B cell (primary cell): ENCODE data around the gene OR52M1. TPM values are rescaled to one million over a fixed set of nuclear protein-coding genes. Genes with fewer than 3 reads are reported as not detected.
"Not testable (repeated sequence)": the region's sequence is repeated elsewhere in the genome, so short reads cannot be mapped to it uniquely, and the experiment has no call there.

Source experiments
- ATAC-seq: fragments of 200-7000 bp; cut with Tn5 transposase; one replicate; pipeline ENCODE4 v1.10.0; 2021; ENCODE audit warnings: low read depth, mild to moderate bottlenecking, moderate number of reproducible peaks, moderate library complexity
- CTCF ChIA-PET: fragments of 350-600 bp; sonication (Branson Sonifier 250); formaldehyde crosslinking; loops from one replicate; lab custom pipeline; 2021; ENCODE audit warnings: antibody characterized with exemption, inconsistent platforms; lab: Charles Lee
- POLR2A ChIA-PET: fragments of 350-600 bp; sonication (Branson Sonifier 250); formaldehyde crosslinking; loops from one replicate; lab custom pipeline; 2021; ENCODE audit warnings: antibody characterized with exemption; lab: Charles Lee
- DNase-seq: peaks from one replicate; pipeline ENCODE4 v3.0.0; 2013
- H2AFZ ChIP-seq: 2 replicates; pipeline ENCODE4 v1.6.1; 2012; ENCODE audit warnings: mild to moderate bottlenecking, low read depth, low read length; ENCODE audit not compliant: insufficient read depth, poor library complexity, severe bottlenecking
- H3K27ac ChIP-seq, 2 donors: 1 replicate in 1 of 2; 2 replicates in 1 of 2; pipeline ENCODE4 v1.5.1; 2012 to 2013; ENCODE audit warnings: low read length in 2 of 2, mild to moderate bottlenecking in 2 of 2, moderate library complexity in 1 of 2
- H3K27me3 ChIP-seq, 4 experiments: fragments of 200-600 bp in 1 of 4; sonication (generic) in 1 of 4; replicated peaks in 1 of 4; 1 replicate in 2 of 4; 2 replicates in 2 of 4; pipeline versions ENCODE4 v1.6.1 to v1.7.0; 2013 to 2016; ENCODE audit warnings: low read length in 3 of 4, mild to moderate bottlenecking in 2 of 4, mixed read lengths in 1 of 4, moderate library complexity in 1 of 4; ENCODE audit not compliant: insufficient read depth in 4 of 4, control insufficient read depth in 3 of 4; ENCODE audit errors: control extremely low read depth in 1 of 4
- H3K36me3 ChIP-seq, 2 experiments: replicated peaks in 1 of 2; 1 replicate in 1 of 2; 2 replicates in 1 of 2; pipeline versions ENCODE4 v1.6.1 to v1.7.1; 2013; ENCODE audit warnings: low read length in 1 of 2; ENCODE audit not compliant: insufficient read depth in 2 of 2, control insufficient read depth in 1 of 2; ENCODE audit errors: control extremely low read depth in 1 of 2, extremely low read depth in 1 of 2
- H3K4me1 ChIP-seq, 2 donors: fragments of 200-600 bp in 1 of 2; sonication (generic) in 1 of 2; 1 replicate in 1 of 2; 2 replicates in 1 of 2; pipeline versions ENCODE4 v1.5.1 to v1.6.1; 2013 to 2017; ENCODE audit warnings: low read length in 2 of 2; ENCODE audit not compliant: control insufficient read depth in 2 of 2, insufficient read depth in 2 of 2
- H3K4me2 ChIP-seq: replicated peaks from 2 replicates; pipeline ENCODE3; 2012; ENCODE audit warnings: mild to moderate bottlenecking, low read depth, low read length; ENCODE audit not compliant: poor library complexity, severe bottlenecking
- H3K4me3 ChIP-seq, 5 experiments: fragments of 200-600 bp in 1 of 5; sonication (generic) in 1 of 5; 1 replicate in 3 of 5; 2 replicates in 2 of 5; pipeline versions ENCODE4 v1.5.1 to v1.7.0; 2011 to 2016; ENCODE audit warnings: low read length in 4 of 5, mild to moderate bottlenecking in 4 of 5, low read depth in 2 of 5, control low read depth in 1 of 5, moderate library complexity in 1 of 5; ENCODE audit not compliant: insufficient read depth in 1 of 5; ENCODE audit errors: control extremely low read depth in 1 of 5, extremely low read depth in 1 of 5
- H3K79me2 ChIP-seq: fragments of 200-600 bp; sonication (generic); one replicate; pipeline ENCODE4 v1.6.0; 2016; ENCODE audit warnings: low read length; ENCODE audit not compliant: control insufficient read depth, insufficient read depth
- H3K9ac ChIP-seq: fragments of 200-600 bp; sonication (generic); 2 replicates; pipeline ENCODE4 v1.6.1; 2017; ENCODE audit warnings: mild to moderate bottlenecking, low read length, moderate library complexity
- H3K9me3 ChIP-seq, 3 donors: one replicate each; pipeline versions ENCODE4 v1.6.1 to v1.7.1; 2013; ENCODE audit warnings: low read length in 2 of 3; ENCODE audit not compliant: control insufficient read depth in 2 of 3, insufficient read depth in 1 of 3; ENCODE audit errors: control extremely low read depth in 1 of 3
- H4K20me1 ChIP-seq: 2 replicates; pipeline ENCODE4 v1.6.0; 2012; ENCODE audit warnings: mild to moderate bottlenecking, low read length; ENCODE audit not compliant: insufficient read depth, control insufficient read depth, poor library complexity, severe bottlenecking
- H3K27ac Mint-ChIP-seq: one replicate; pipeline ENCODE4 v1.8.0; 2021; ENCODE audit warnings: mixed read lengths
- H3K27me3 Mint-ChIP-seq: one replicate; pipeline ENCODE4 v1.8.0; 2021; ENCODE audit warnings: mixed read lengths
- H3K4me1 Mint-ChIP-seq: one replicate; pipeline ENCODE4 v1.8.0; 2021; ENCODE audit warnings: mixed read lengths
- H3K4me3 Mint-ChIP-seq: one replicate; pipeline ENCODE4 v1.8.0; 2021; ENCODE audit warnings: mixed read lengths
- H3K9me3 Mint-ChIP-seq: one replicate; pipeline ENCODE4 v1.8.0; 2022; ENCODE audit warnings: mixed read lengths; ENCODE audit not compliant: insufficient read depth
- CTCF ChIP-seq: fragments of 200-600 bp; IDR thresholded peaks from one replicate; pipeline ENCODE4 v1.8.0; 2022; ENCODE audit warnings: antibody characterized with exemption, mild to moderate bottlenecking
- EZH2 ChIP-seq: IDR thresholded peaks from 2 replicates; pipeline ENCODE4 v1.6.1; 2012; ENCODE audit warnings: borderline replicate concordance, low read depth, mild to moderate bottlenecking, moderate library complexity, low read length; ENCODE audit not compliant: insufficient read depth, poor library complexity, severe bottlenecking
- WGBS: methylation state at CpG from one replicate; pipeline ENCODE4 v1.1.5; 2013; ENCODE audit warnings: missing lambda C conversion rate; ENCODE audit not compliant: insufficient coverage; 5-methylcytosine and 5-hydroxymethylcytosine counted together
- intact Hi-C: fragments of 100-400 bp; cut with micrococcal nuclease; formaldehyde crosslinking; loops from one replicate; pipeline ENCODE4 v1.10.0; 2022
- polyA plus RNA-seq: library from polyadenylated mRNA; depleted of rRNA; stranded (reverse); fragments of >200 nt; gene quantifications from 2 replicates; pipeline ENCODE4 v1.2.3, GENCODE V29; 2012
- total RNA-seq, 2 donors: library from RNA; stranded (reverse); fragments of 120-200 nt in 1 of 2; gene quantifications; 1 replicate in 1 of 2; 2 replicates in 1 of 2; pipeline versions ENCODE4 v1.2.3 to v1.2.4, GENCODE V29; 2013 to 2022

OR52M1 gene
- total and polyA plus RNA-seq, 2 donors (not counting 1 experiment from before 2014, with no cell fraction given) = not detected

- ATAC-seq = no peak
Measured at GRCh38 chr11:4527926-4528325, 17.1 kb upstream of the OR52M1 start.

GRCh38 chr11:4531686-4532085 lies 13.3 kb upstream of the OR52M1 start:
- H3K27ac ChIP-seq, H3K4me1 Mint-ChIP-seq, H3K9me3 Mint-ChIP-seq, H3K4me1 ChIP-seq, H3K36me3 ChIP-seq, H3K4me2 ChIP-seq, H3K9me3 ChIP-seq, H2AFZ ChIP-seq, intact Hi-C loops, H3K4me3 Mint-ChIP-seq, H3K4me3 ChIP-seq, POLR2A ChIA-PET, DNase-seq, H3K9ac ChIP-seq, H3K27me3 ChIP-seq, H3K79me2 ChIP-seq, ATAC-seq, H3K27ac Mint-ChIP-seq, H4K20me1 ChIP-seq: not testable (repeated sequence)
- CTCF ChIA-PET = interaction anchor here (0.8 kb wide), 1 partner anchor 10 kb away, joined by 3 read pairs; no protein-coding TSS in a partner anchor
- WGBS = 82% methylated on average over 11 of the region's 11 CpGs
- H3K27me3 Mint-ChIP-seq = peaks cover 22% of the 10 kb centered on the region

More at GRCh38 chr11:4527926-4528325, 17.1 kb upstream of the OR52M1 start:
- Mint-ChIP-seq H3K4me1 (no peaks in the 10 kb centered on the region), H3K9me3 (no peaks in the 10 kb centered on the region), H3K27ac (no peak overlapping the region), H3K4me3 (no peak overlapping the region), H3K27me3 (peaks cover 38% of the 10 kb centered on the region)
- no CpG with 5 or more reads among the region's 2 CpGs for WGBS
- intact Hi-C loops = no loop called here
- H3K27ac ChIP-seq = no peak overlapping the region
- POLR2A ChIA-PET = no interaction called here
- H3K9ac ChIP-seq = no peak overlapping the region
- no peaks in the 10 kb centered on the region for H3K4me1 ChIP-seq
- H2AFZ ChIP-seq = no peak overlapping the region
- no peaks in the 10 kb centered on the region for H3K36me3 ChIP-seq
- H3K27me3 ChIP-seq = peaks cover 0 to 11% (median 7%) of the 10 kb centered on the region in 4 experiments
- H3K4me2 ChIP-seq = no peak overlapping the region
- no peaks in the 10 kb centered on the region for H3K79me2 ChIP-seq
- H3K9me3 ChIP-seq = no peaks in the 10 kb centered on the region
- CTCF ChIA-PET = interaction anchor here (0.9 to 2.7 kb wide), 2 partner anchors 13 to 340 kb away, joined by 4 to 6 read pairs; no protein-coding TSS in a partner anchor
- H4K20me1 ChIP-seq = no peaks in the 10 kb centered on the region
- TF ChIP-seq CTCF (no peak), EZH2 (no peak)
- H3K4me3 ChIP-seq = no peak overlapping the region
- no peak for DNase-seq
